Smooth muscle cell of the coronary artery (primary cell): ENCODE measurements around the gene ZNF266. TPM values are rescaled to one million over a fixed set of nuclear protein-coding genes. Genes with fewer than 3 reads are reported as not detected.

Source experiments
- total RNA-seq: library from RNA; depleted of rRNA; stranded (reverse); fragments of >200 nt; gene quantifications from 2 replicates; pipeline ENCODE4 v1.2.3, GENCODE V29; 2014; ENCODE audit warnings: low replicate concordance

The ZNF266 gene
- total RNA-seq: 8.2 and 8.7 TPM in 2 replicates

DNA sequence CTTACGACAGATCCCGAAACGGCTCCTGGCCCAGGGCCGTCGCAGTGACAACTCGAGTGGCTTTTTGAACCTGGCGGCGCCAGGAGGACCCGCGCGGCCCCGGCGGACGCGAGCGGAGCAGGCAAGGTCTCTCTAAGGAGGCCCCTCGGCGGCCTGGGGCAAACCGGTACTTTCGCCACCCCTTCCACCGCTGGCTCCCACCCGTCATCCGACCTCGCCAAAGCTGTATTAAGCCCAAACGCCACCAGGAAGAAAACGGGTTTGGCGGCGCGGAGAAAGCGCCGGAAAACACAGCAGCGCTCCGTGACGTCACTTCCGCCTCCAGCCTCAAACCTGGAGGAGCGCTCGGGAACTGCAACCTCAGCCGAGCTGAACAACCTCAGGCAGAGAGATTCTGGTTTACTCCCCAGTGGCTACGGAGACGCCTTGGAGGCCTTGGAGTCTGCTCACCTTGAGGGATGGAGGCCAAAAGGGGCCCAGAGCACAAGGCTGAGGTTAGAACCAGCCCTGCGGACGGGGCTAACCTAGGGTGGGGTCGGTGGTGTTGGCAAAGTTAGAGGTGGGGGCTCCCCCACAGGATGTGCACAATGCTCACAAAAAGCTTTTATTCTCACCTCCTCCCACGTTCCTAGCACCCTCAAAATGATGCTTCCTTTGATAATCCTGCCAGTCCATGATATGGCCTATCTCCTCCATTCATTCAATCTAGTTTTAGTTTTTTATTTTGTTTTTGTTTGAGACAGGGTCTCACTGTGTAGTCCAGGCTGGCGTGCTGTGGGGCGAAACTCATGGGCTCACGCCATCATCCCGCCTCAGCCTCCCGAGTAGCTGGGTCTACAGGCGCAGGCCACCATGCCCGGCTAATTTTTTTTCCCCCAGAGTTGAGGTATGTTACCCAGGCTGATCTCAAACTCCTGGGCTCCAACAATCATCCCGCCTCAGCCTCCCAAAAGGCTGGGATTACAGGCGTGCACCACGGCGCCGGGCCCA, at the start of gene ZNF266:
Gene ZNF266 (minus strand): TSS at position 295 of the 990 bp plus-strand sequence. CDS start 15,484 bp downstream, outside the sequence.

DNA sequence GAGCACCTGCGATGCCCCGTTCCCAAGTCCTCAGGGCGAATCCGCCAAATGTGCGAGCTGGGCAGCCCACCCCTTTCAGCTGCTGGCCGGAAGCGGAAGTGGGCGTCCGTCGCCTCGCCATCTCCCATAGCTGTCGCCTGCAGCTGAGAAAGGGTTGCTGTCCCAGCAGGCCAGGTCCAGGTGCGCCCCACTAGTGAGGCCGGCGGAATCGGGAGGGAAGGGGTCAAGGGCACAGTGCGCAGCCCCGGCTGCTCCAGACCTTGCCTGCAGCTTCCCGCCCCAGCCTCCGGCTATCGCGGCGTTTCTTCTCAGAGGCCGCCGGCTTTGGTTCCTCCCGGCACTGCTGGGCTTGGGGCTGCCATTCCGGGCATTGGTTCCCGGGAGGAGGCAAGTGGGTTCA, 72.5 kb downstream of the ZNF266 start, which contains the start of gene ZNF177:
Gene ZNF177 (plus strand): TSS at position 109 of the 400 bp plus-strand sequence. CDS start 15,299 bp downstream, outside the sequence.

Other genes starting within 250 kb of the ZNF266 start
- gene OR7D4, start 216.0 kb downstream of the ZNF266 start, total RNA-seq: not detected in 2 replicates
- gene OR7E24, start 184.6 kb downstream of the ZNF266 start, total RNA-seq: not detected in 2 replicates
- 2.9 and 12.6 TPM in 2 replicates for gene ZNF699, start 125.7 kb downstream of the ZNF266 start, total RNA-seq
- 11.0 and 11.4 TPM in 2 replicates for gene ZNF559, start 111.4 kb downstream of the ZNF266 start, total RNA-seq
- 1.1 and 1.4 TPM in 2 replicates for gene ZNF177, start 72.6 kb downstream of the ZNF266 start, total RNA-seq
- gene ZNF560, start 63.0 kb upstream of the ZNF266 start, total RNA-seq: under 0.01 and 1.3 TPM in 2 replicates
- gene ZNF426, start 103.1 kb upstream of the ZNF266 start, total RNA-seq: 14.6 and 16.7 TPM in 2 replicates
- gene ZNF121, start 148.9 kb upstream of the ZNF266 start, total RNA-seq: 27.6 and 39.5 TPM in 2 replicates
- gene ZNF561, start 185.7 kb upstream of the ZNF266 start, total RNA-seq: 41.6 and 49.4 TPM in 2 replicates
- 25.6 and 27.1 TPM in 2 replicates for gene ZNF562, start 239.5 kb upstream of the ZNF266 start, total RNA-seq